Measurements from ENCODE around the gene TMEM81.

Gene TMEM81

GRCh38 chr1:205052690-205053089, 31.6 kb downstream of the TMEM81 start:
- no CpG with 5 or more reads among the region's 11 CpGs for WGBS (ENCODE audit: insufficient coverage, insufficient read length)
- Histone ChIP-seq H3K4me3 (ENCODE audit: low read length) (no peak overlapping the region), H3K27ac (ENCODE audit: low read length) (no peak overlapping the region), H3K9me3 (ENCODE audit: control insufficient read depth, insufficient read depth, low read length) (no peaks in the 10 kb centered on the region), H3K36me3 (ENCODE audit: control insufficient read depth, insufficient read depth, low read length) (0 out of 2 replicates have a peak, but pooled peaks cover 2% of the 10 kb centered on the region), H3K27me3 (ENCODE audit: control insufficient read depth, insufficient read depth, low read length) (no peaks in the 10 kb centered on the region), H3K4me1 (ENCODE audit: control insufficient read depth, insufficient read depth, low read length) (peaks cover 3% of the 10 kb centered on the region; the same call in 1 of the 2 replicates)
- DNase-seq (ENCODE audit: low read depth, low spot score), result no peak

GRCh38 chr1:205049479-205049878, 34.8 kb downstream of the TMEM81 start:
- H3K36me3 ChIP-seq (ENCODE audit: control insufficient read depth, insufficient read depth, low read length), result 0 out of 2 replicates have a peak, but pooled peaks cover 2% of the 10 kb centered on the region
- no peak overlapping the region for H3K4me3 ChIP-seq (ENCODE audit: low read length)
- no peaks in the 10 kb centered on the region for H3K9me3 ChIP-seq (ENCODE audit: control insufficient read depth, insufficient read depth, low read length)
- no peak for DNase-seq (ENCODE audit: low read depth, low spot score)
- no peak overlapping the region for H3K27ac ChIP-seq (ENCODE audit: low read length)
- no CpG with 5 or more reads among the region's 6 CpGs for WGBS (ENCODE audit: insufficient coverage, insufficient read length)
- H3K27me3 ChIP-seq (ENCODE audit: control insufficient read depth, insufficient read depth, low read length), result no peaks in the 10 kb centered on the region; the same call in 1 of the 2 replicates
- peaks cover 15% of the 10 kb centered on the region for H3K4me1 ChIP-seq (ENCODE audit: control insufficient read depth, insufficient read depth, low read length)

- no peaks in the 10 kb centered on the region; the same call in 1 of the 2 replicates for H3K27me3 ChIP-seq (ENCODE audit: control insufficient read depth, insufficient read depth, low read length)
- no peaks in the 10 kb centered on the region for H3K9me3 ChIP-seq (ENCODE audit: control insufficient read depth, insufficient read depth, low read length)
- no CpG with 5 or more reads among the region's 9 CpGs for WGBS (ENCODE audit: insufficient coverage, insufficient read length)
- peaks cover 22% of the 10 kb centered on the region for H3K4me1 ChIP-seq (ENCODE audit: control insufficient read depth, insufficient read depth, low read length)
- no peak overlapping the region for H3K27ac ChIP-seq (ENCODE audit: low read length)
- no peak for DNase-seq (ENCODE audit: low read depth, low spot score)
- no peaks in the 10 kb centered on the region for H3K36me3 ChIP-seq (ENCODE audit: control insufficient read depth, insufficient read depth, low read length)
- no peak overlapping the region for H3K4me3 ChIP-seq (ENCODE audit: low read length)
These were observed 35.9 kb downstream of the TMEM81 start for GRCh38 chr1:205048382-205048781.

- no peaks in the 10 kb centered on the region for H3K9me3 ChIP-seq (ENCODE audit: control insufficient read depth, insufficient read depth, low read length)
- DNase-seq (ENCODE audit: low read depth, low spot score), result no peak
- no peak overlapping the region for H3K4me3 ChIP-seq (ENCODE audit: low read length)
- no peaks in the 10 kb centered on the region for H3K36me3 ChIP-seq (ENCODE audit: control insufficient read depth, insufficient read depth, low read length)
- H3K27me3 ChIP-seq (ENCODE audit: control insufficient read depth, insufficient read depth, low read length), result no peaks in the 10 kb centered on the region; the same call in 1 of the 2 replicates
- no CpG with 5 or more reads among the region's 5 CpGs for WGBS (ENCODE audit: insufficient coverage, insufficient read length)
- H3K4me1 ChIP-seq (ENCODE audit: control insufficient read depth, insufficient read depth, low read length), result peaks cover 22% of the 10 kb centered on the region
- H3K27ac ChIP-seq (ENCODE audit: low read length), result no peak overlapping the region
These were observed 36.5 kb downstream of the TMEM81 start for GRCh38 chr1:205047764-205048231.

GRCh38 chr1:205046870-205047269, 37.4 kb downstream of the TMEM81 start:
- Histone ChIP-seq H3K4me1 (ENCODE audit: control insufficient read depth, insufficient read depth, low read length) (peaks cover 22% of the 10 kb centered on the region), H3K27ac (ENCODE audit: low read length) (no peak overlapping the region), H3K36me3 (ENCODE audit: control insufficient read depth, insufficient read depth, low read length) (no peaks in the 10 kb centered on the region), H3K4me3 (ENCODE audit: low read length) (no peak overlapping the region), H3K27me3 (ENCODE audit: control insufficient read depth, insufficient read depth, low read length) (peaks cover 4% of the 10 kb centered on the region; the same call in 1 of the 2 replicates), H3K9me3 (ENCODE audit: control insufficient read depth, insufficient read depth, low read length) (no peaks in the 10 kb centered on the region)
- DNase-seq (ENCODE audit: low read depth, low spot score), result no peak
- no CpG with 5 or more reads among the region's 4 CpGs for WGBS (ENCODE audit: insufficient coverage, insufficient read length)

- Histone ChIP-seq H3K27ac (ENCODE audit: low read length) (no peak overlapping the region), H3K9me3 (ENCODE audit: control insufficient read depth, insufficient read depth, low read length) (no peaks in the 10 kb centered on the region), H3K36me3 (ENCODE audit: control insufficient read depth, insufficient read depth, low read length) (no peaks in the 10 kb centered on the region), H3K4me3 (ENCODE audit: low read length) (no peak overlapping the region), H3K4me1 (ENCODE audit: control insufficient read depth, insufficient read depth, low read length) (peaks cover 22% of the 10 kb centered on the region), H3K27me3 (ENCODE audit: control insufficient read depth, insufficient read depth, low read length) (peaks cover 6% of the 10 kb centered on the region; the same call in 1 of the 2 replicates)
- DNase-seq (ENCODE audit: low read depth, low spot score), result no peak
- 100% methylated on average over 4 of the region's 11 CpGs for WGBS (ENCODE audit: insufficient coverage, insufficient read length)
These were observed 39.1 kb downstream of the TMEM81 start for GRCh38 chr1:205045146-205045545.

GRCh38 chr1:205044741-205045140, 39.5 kb downstream of the TMEM81 start:
- Histone ChIP-seq H3K9me3 (ENCODE audit: control insufficient read depth, insufficient read depth, low read length) (no peaks in the 10 kb centered on the region), H3K27ac (ENCODE audit: low read length) (no peak overlapping the region), H3K36me3 (ENCODE audit: control insufficient read depth, insufficient read depth, low read length) (no peaks in the 10 kb centered on the region), H3K4me1 (ENCODE audit: control insufficient read depth, insufficient read depth, low read length) (peaks cover 22% of the 10 kb centered on the region), H3K27me3 (ENCODE audit: control insufficient read depth, insufficient read depth, low read length) (peaks cover 6% of the 10 kb centered on the region; the same call in 1 of the 2 replicates), H3K4me3 (ENCODE audit: low read length) (no peak overlapping the region)
- no peak for DNase-seq (ENCODE audit: low read depth, low spot score)
- no CpG with 5 or more reads among the region's 5 CpGs for WGBS (ENCODE audit: insufficient coverage, insufficient read length)

GRCh38 chr1:205043866-205044265, 40.4 kb downstream of the TMEM81 start:
- no CpG with 5 or more reads among the region's 4 CpGs for WGBS (ENCODE audit: insufficient coverage, insufficient read length)
- Histone ChIP-seq H3K4me1 (ENCODE audit: control insufficient read depth, insufficient read depth, low read length) (peaks cover 22% of the 10 kb centered on the region), H3K27me3 (ENCODE audit: control insufficient read depth, insufficient read depth, low read length) (peaks cover 6% of the 10 kb centered on the region; the same call in 1 of the 2 replicates)

GRCh38 chr1:205042911-205043806, 41.1 kb downstream of the TMEM81 start, which contains the start of gene CNTN2:
Gene CNTN2 (plus strand): TSS chr1:205043212. CDS start chr1:205053186, 9,974 bp downstream.
- H3K4me3 ChIP-seq (ENCODE audit: low read length), result peak within 1 kb of the TSS; percentile 11; the same call in 1 of the 2 replicates
- H3K9me3 ChIP-seq (ENCODE audit: control insufficient read depth, insufficient read depth, low read length), result no peaks in the 10 kb centered on the region
- WGBS (ENCODE audit: insufficient coverage, insufficient read length), result no CpG with 5 or more reads among the region's 53 CpGs
- no peak for DNase-seq (ENCODE audit: low read depth, low spot score)
- H3K4me1 ChIP-seq (ENCODE audit: control insufficient read depth, insufficient read depth, low read length), result peaks cover 22% of the 10 kb centered on the region
- H3K36me3 ChIP-seq (ENCODE audit: control insufficient read depth, insufficient read depth, low read length), result no peaks in the 10 kb centered on the region
- peaks cover 6% of the 10 kb centered on the region; the same call in 1 of the 2 replicates for H3K27me3 ChIP-seq (ENCODE audit: control insufficient read depth, insufficient read depth, low read length)
- no peak within 1 kb of the TSS for H3K27ac ChIP-seq (ENCODE audit: low read length)

More at GRCh38 chr1:205043866-205044265, 40.4 kb downstream of the TMEM81 start:
- no peak for DNase-seq (ENCODE audit: low read depth, low spot score)
- Histone ChIP-seq H3K4me3 (ENCODE audit: low read length) (no peak overlapping the region), H3K27ac (ENCODE audit: low read length) (no peak overlapping the region), H3K36me3 (ENCODE audit: control insufficient read depth, insufficient read depth, low read length) (no peaks in the 10 kb centered on the region), H3K9me3 (ENCODE audit: control insufficient read depth, insufficient read depth, low read length) (no peaks in the 10 kb centered on the region)

GRCh38 chr1:205041998-205042910, 42.0 kb downstream of the TMEM81 start:
- no peak overlapping the region for H3K27ac ChIP-seq (ENCODE audit: low read length)
- peak overlapping the region; percentile 11; the same call in 1 of the 2 replicates for H3K4me3 ChIP-seq (ENCODE audit: low read length)
- peaks cover 22% of the 10 kb centered on the region for H3K4me1 ChIP-seq (ENCODE audit: control insufficient read depth, insufficient read depth, low read length)
- no CpG with 5 or more reads among the region's 16 CpGs for WGBS (ENCODE audit: insufficient coverage, insufficient read length)
- H3K36me3 ChIP-seq (ENCODE audit: control insufficient read depth, insufficient read depth, low read length), result no peaks in the 10 kb centered on the region
- peaks cover 6% of the 10 kb centered on the region; the same call in 1 of the 2 replicates for H3K27me3 ChIP-seq (ENCODE audit: control insufficient read depth, insufficient read depth, low read length)
- H3K9me3 ChIP-seq (ENCODE audit: control insufficient read depth, insufficient read depth, low read length), result no peaks in the 10 kb centered on the region
- DNase-seq (ENCODE audit: low read depth, low spot score), result no peak
